HepG2 (cell line): ENCODE measurements around the gene TFRC.

Experiments used
- EP300 ChIP-seq, 3 experiments: sonication (generic) in 1 of 3; formaldehyde crosslinking in 1 of 3; IDR thresholded peaks; 2 replicates each; pipeline versions ENCODE4 v1.5.1 to v1.6.1; 2011 to 2020; ENCODE audit warnings: low read depth in 2 of 3, low read length in 2 of 3, borderline replicate concordance in 1 of 3, improper control_type of control experiment in 1 of 3, mild to moderate bottlenecking in 1 of 3, missing genetic modification reagents in 1 of 3, moderate library complexity in 1 of 3
- FOXP4 ChIP-seq: sonication (generic); formaldehyde crosslinking; IDR thresholded peaks from 2 replicates; pipeline ENCODE4 v1.4.0; 2020; ENCODE audit warnings: missing genetic modification reagents
- MIER2 ChIP-seq: IDR thresholded peaks from 2 replicates; pipeline ENCODE4 v1.6.1; 2016; ENCODE audit warnings: missing biosample characterization, missing genetic modification reagents
- POGZ ChIP-seq: sonication (generic); formaldehyde crosslinking; IDR thresholded peaks from 2 replicates; pipeline ENCODE4 v1.4.0; 2020; ENCODE audit warnings: mild to moderate bottlenecking, missing genetic modification reagents
- RAD21 ChIP-seq: fragments of 450-650 bp; formaldehyde crosslinking; IDR thresholded peaks from 2 replicates; pipeline ENCODE4 v1.5.0; 2020; ENCODE audit warnings: mild to moderate bottlenecking
- SMAD1 ChIP-seq: sonication (generic); formaldehyde crosslinking; IDR thresholded peaks from 2 replicates; pipeline ENCODE4 v1.4.0; 2020; ENCODE audit warnings: missing genetic modification reagents, low read depth, mild to moderate bottlenecking, borderline replicate concordance
- TF ChIP-seq, protein P1 (sequence below): sonication (generic); formaldehyde crosslinking; IDR thresholded peaks from 2 replicates; pipeline ENCODE4 v1.5.0; 2020; ENCODE audit warnings: mild to moderate bottlenecking, missing genetic modification reagents, moderate library complexity

DNA sequence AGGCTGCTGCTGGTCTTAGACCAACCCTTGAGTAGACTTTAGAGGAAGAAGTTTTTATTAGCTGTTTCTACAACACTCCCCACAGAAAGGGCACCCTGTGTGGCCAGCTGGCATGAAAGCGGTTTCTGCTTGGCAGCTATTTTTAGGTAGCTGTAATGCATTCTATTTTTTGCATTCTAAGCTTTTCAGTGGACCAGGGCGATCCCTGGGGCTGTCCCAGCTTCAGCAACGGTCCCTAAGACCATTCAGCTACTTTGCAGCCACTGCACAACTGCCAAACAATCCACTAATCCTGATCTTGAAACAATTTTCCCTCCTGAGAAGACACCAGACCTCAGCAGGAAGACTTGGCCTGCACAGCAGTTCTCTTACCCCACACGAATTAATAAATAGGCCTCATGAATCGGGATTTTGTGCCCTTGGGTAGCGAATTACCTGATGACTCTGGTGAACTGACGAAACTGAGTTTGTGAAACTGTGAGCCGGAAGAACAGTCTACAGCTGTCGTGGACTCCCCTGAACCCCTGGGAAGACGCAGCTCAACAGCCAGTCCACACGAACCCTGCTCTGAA, 14.6 kb upstream of the TFRC start:
- no peak for TF ChIP-seq EP300 (IDR thresholded peaks at IDR 0.05; ENCODE audit: low read depth in 2 of 2, low read length in 2 of 2)
- no peak for TF ChIP-seq EP300 (CRISPR knock-in tag; IDR thresholded peaks at IDR 0.05; ENCODE audit: borderline replicate concordance)
- TF ChIP-seq SMAD1, result no peak
- no peak for TF ChIP-seq FOXP4 (CRISPR knock-in tag)
- no peak for TF ChIP-seq POGZ (CRISPR knock-in tag)
- TF ChIP-seq, protein P1, sequence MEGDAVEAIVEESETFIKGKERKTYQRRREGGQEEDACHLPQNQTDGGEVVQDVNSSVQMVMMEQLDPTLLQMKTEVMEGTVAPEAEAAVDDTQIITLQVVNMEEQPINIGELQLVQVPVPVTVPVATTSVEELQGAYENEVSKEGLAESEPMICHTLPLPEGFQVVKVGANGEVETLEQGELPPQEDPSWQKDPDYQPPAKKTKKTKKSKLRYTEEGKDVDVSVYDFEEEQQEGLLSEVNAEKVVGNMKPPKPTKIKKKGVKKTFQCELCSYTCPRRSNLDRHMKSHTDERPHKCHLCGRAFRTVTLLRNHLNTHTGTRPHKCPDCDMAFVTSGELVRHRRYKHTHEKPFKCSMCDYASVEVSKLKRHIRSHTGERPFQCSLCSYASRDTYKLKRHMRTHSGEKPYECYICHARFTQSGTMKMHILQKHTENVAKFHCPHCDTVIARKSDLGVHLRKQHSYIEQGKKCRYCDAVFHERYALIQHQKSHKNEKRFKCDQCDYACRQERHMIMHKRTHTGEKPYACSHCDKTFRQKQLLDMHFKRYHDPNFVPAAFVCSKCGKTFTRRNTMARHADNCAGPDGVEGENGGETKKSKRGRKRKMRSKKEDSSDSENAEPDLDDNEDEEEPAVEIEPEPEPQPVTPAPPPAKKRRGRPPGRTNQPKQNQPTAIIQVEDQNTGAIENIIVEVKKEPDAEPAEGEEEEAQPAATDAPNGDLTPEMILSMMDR (CRISPR knock-in tag), result no peak
- no peak for TF ChIP-seq RAD21 (CRISPR knock-in tag)
- no peak for TF ChIP-seq MIER2 (CRISPR knock-in tag)
